Astrocyte of the hippocampus (primary cell): ENCODE data around the gene TMEM61.
"Not testable (repeated sequence)": the region's sequence is repeated elsewhere in the genome, so short reads cannot be mapped to it uniquely, and the experiment has no call there.

Experiments
- DNase-seq: peaks from one replicate; pipeline ENCODE4 v3.0.0; 2011; ENCODE audit warnings: low read depth, low spot score

The TMEM61 gene

DNA sequence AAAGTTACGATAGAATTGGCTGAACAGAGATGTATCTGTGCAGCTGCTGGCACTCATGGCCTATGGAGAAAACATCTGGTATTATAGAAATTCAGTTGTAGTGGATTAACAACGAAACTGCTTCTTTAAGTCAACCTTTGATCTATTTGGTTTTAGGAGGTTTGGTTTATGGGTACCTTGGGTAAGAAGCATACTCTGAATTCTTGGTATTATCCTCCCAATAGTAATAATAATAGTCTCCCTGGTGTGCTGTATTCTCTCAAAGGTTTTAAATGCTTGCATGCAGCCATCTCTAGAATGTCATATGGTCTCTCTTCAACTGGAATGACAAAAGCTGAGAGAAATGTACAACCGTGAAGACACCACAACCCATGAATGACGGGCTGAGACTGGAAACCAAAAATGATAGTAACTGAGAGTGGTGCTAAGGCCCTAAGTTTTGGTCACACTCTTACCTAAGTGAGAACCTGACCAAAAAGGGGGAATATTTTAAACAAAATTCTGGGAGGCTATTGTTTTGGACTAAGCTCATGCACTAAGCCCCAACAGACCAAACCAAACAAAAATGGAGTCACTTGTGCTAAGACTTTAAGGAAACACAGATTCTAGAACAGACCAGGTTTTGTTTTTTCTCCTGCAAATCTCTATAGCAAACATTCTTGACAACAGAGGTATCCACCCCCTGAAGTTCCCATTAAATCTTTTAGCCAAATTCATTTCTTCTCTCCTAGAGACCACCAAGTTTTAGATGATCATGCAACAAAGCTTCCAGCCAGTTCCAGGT, 17.6 kb upstream of the TMEM61 start:
- no peak for DNase-seq

DNA sequence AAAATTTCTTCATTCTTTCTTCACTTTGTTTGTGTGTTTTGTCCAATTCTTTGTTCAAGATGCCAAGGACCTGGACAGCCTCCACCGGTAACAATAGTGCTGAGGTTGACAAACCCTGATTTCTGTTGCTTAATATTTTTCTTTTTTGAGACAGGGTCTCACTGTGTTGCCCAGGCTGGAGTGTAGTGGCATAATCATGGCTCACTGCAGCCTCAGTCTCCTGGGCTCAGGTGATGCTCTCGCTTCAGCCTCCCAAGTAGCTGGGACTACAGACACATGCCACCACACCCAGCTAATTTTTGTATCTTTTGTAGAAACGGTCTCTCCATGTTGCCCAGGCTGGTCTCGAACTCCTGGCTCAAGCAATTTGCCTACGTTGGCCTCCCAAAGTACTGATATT, 16.6 kb upstream of the TMEM61 start:
- not testable (repeated sequence) for DNase-seq

DNA sequence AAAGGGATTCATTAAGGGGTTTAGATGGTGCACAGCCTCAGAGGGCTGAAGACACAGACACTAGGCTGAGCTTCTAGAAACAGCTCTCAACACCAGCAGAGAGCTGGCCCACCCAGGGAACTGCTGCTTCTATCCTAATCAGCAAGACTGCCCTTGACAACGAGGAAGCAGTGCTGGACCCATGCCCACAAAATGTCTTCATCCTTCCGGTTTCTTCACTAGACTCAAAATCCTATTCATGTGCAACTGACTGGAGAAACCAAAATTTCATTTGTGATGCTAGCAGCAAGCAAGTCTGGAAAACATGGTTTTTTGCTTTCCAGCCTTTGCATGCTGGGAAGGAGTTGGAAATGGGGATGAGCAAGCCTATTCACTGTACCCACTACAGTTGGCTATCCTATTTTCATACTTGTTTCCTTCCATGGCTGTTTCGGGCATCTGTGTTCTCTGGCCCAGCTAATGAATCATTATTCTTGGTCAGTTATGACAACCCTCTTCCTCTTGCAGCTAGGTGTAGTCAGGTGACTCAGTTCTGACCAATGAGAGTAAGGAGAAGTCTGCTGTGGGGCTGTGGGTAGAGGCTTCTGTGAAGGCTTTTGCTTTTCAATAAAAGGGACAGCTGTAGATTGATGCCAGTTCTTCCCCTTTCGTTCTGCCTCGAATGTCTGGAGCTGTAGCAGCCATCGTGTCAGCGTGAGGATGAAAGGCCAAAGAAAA, 14.6 kb upstream of the TMEM61 start:
- DNase-seq: no peak

DNA sequence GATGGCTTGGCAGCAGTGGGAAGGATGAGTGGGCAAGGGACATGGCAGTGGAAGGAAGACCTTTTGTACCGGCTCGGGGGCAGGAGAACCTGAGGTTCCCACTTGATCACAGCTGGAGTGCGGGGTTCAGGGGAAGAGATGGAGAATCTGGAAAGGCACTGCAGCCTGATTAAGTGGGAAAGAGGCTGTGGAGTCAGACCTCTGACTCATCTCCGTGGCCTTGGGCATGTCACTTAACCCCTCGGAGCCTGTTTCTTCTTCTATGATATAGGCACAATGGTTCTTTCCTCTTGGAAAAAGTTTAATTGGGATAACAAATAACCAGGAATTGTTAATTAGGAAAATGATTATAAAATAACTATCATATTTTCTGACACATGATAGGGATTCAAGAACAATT, 13.1 kb upstream of the TMEM61 start:
- DNase-seq: no peak

DNA sequence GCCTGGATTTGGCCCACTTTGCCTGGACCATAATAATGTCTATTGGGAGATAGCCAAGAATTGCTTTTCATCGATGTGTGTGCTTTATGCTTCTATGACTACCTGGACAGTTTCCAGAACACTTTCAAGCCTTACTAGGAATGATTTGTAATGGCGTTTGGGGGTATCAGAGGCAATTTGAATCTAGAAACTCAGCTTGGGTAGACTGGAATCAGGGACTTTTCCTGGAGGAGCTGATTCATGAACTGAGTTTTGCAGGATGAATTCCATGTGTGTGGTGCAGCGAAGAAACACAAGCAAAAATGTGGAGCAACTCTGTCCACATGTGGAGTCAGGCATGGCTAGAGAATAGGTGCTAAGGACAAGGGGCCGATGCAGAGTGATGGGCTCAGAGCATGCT, 11.9 kb upstream of the TMEM61 start:
- DNase-seq: no peak

DNA sequence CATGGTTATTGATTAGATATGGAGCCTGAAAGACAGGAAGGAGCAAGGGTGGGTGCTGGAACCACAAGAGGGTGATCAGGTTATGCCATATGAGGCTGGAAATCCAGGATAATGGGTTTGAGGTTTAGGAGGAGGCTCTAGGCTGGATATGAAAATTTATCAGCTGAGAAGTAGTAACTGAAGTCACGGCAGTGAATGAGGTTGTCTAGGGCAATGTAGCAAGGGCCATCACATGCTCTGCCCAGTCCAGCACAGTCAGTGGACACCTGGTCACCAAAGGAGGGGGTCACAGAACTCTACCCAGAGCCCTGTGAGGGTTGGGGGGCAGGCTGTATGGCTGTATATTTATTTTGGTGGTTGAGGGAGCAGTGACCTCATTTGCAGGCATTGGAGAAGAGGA, 10.5 kb upstream of the TMEM61 start:
- no peak for DNase-seq

DNA sequence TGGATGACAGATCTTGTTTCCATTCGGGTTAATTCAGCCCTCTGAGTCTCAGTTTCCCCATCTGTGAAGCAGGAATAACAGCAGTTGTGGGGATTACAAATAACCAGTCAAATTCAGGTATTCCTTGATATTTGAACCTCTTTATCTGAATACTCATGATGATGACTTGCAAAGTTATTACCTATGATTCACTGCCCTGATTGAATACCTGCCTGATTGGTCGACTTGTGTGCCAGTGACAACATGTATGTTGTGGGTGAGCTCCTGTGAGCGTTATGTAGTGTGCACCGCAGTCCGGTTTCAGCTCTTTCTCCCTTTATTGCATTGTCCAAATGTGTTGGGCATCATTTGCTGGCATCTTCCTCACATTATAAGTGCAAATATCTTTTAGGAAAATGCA, 9.5 kb upstream of the TMEM61 start:
- DNase-seq: no peak

DNA sequence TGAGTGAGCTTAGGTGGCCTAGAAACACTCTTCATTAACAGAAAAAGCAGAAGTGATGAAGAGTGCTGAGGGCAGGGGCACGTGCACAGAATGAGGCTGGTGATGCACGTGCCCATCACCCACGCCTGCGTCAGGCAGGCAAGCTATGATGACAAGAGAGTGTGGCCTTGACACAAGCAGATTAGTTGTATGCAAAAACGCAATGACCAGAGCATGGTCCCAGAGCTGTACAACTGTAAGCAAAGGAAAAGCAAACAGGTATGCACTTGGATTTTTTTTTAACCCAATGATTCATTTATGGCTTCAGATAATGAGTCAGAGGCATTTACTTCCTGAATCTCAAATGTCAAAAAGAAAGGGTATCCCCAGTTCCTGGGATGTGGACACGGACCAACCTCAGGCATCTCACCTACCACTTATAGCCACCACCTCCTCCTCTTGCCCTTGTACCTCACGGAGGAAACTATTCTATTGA, 9.1 kb upstream of the TMEM61 start:
- DNase-seq: no peak

DNA sequence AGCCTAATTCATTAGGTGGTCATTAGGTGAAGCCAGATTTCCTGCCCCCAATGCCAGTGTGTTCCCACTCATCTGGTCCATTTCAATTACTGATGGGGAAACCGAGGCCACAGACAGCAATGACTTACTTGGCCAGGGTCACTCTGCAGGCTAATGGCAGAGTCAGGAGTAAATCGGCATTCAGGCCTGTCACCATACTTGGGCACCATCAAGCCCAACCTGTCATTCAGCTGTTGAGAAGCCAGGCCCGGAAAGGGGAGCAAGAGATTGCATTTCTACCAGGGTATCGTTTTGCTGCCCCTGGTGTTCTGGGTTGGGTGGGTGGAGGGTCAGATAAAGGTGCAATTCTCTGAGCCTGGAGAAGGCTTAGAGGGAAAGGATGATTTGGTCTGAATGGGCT, 8.0 kb upstream of the TMEM61 start:
- no peak for DNase-seq

DNA sequence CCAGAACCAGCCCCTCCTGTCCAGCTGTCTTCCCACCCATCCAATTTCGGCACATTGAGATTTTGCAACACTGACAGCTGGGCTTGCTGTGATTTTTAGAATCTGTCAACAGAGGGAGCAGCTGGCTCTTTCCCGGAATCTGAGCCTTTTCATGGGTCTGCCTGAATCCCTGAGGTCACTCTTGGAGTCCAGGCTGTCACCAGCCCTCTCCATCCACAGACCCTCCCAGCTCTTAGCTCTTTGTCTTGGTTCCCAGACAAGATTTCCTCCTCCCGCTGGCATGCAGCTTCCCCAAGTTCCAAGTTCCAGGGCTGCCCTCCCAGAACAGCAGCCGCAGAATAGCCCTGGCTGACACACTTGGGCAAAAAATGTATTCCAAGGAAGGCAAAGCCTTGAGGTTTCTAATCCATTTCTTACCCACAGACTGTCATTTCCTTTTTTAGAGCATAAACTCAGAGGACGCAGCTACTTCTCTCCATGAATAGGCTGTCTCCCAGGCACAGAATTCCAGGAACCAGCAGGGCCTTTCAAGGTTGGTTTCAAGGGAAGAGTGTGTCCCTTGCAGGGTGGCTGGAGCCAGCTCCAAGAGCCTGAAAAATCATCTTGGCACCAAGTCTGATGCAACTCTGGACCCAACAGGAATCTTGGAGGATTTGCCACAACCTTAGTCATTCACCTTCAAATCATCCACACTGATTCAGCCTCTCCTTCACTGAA, 7.1 kb upstream of the TMEM61 start:
- peak; percentile 57 for DNase-seq

DNA sequence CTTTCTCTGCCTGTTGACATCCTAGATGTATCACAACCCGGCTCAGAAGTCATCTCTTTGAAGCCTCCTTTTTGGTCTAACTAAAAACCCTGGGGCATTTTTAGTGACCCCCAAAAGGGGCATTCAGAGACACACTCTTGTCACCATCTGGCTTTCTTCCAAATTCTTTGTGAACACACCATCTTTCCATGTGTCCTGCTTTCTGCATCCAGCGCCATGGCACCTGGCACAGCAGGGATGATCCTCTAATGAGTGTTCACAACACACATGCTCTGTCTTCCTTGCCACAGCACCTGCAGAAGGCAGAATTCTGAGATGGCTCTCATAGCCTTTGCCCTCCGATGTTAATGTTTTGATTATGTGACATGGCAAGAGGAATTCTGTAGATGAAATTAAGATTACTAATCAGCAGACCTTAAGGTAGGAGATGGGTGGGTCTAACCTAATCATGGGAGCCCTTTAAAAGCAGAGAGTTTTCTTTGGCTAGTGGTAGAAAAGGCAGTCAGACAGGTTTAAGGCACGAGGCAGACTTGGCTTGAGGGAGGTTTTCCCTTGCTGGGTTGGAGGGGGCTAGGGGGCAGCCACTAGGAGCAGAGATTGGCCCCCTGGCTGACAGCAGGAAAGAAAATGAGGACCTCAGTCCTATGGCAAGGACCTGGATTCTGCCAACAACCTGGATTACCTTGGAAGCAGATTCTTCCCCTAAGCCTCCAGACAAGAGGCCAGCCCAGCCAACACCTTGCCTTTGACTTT, 4.9 kb upstream of the TMEM61 start:
- DNase-seq: no peak

DNA sequence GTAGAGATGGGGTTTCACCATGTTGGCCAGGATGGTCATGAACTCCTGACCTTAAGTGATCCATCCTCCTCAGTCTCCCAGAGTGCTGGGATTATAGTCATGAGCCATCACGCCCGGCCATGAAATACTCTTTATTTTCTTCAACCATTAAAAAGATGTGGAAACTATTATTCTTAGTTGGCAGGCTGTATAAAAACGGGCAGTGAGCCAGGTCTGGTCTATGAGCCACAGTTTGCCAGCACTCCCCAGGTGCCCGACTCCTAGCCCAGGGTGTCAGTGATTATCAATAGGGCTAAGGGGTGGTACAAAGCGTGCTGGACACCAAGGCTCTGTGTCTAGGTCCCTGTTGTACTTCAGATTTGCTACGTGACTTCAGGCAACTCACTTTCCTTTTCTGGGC, 3.7 kb upstream of the TMEM61 start:
- no peak for DNase-seq

DNA sequence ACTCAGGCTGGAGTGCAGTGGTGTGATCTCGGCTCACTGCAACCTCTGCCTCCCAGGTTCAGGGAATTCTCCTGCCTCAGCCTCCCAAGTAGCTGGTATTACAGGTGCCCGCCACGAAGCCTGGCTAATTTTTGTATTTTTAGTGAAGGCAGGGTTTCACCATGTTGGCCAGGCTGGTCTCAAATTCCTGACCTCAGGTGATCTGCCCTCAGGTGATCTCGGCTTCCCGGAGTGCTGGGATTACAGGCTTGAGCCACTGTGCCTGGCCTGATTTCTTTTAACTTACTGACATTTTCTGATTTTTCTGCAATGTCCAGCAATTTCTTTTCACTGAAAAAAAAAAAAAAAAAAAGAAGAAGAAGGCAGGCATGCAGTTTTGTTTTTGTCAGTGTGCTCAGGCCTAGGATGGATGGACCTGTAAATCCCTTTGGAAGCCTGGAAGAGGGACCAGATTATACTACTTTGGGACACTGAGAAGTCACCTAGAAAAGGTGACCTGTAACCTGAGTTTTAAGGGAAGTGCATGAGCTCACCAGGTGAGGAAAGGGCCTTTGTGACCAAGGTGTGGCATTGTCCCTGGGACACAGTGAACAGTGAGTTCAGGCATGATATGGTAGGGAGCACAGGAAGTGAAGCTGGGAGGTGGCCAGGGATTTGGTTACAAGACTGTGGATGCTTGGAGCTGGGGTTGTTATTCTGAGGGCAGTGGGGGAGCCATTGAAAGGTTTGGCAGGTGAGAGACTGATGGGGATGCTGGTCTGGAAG, 2.7 kb upstream of the TMEM61 start:
- DNase-seq: no peak

DNA sequence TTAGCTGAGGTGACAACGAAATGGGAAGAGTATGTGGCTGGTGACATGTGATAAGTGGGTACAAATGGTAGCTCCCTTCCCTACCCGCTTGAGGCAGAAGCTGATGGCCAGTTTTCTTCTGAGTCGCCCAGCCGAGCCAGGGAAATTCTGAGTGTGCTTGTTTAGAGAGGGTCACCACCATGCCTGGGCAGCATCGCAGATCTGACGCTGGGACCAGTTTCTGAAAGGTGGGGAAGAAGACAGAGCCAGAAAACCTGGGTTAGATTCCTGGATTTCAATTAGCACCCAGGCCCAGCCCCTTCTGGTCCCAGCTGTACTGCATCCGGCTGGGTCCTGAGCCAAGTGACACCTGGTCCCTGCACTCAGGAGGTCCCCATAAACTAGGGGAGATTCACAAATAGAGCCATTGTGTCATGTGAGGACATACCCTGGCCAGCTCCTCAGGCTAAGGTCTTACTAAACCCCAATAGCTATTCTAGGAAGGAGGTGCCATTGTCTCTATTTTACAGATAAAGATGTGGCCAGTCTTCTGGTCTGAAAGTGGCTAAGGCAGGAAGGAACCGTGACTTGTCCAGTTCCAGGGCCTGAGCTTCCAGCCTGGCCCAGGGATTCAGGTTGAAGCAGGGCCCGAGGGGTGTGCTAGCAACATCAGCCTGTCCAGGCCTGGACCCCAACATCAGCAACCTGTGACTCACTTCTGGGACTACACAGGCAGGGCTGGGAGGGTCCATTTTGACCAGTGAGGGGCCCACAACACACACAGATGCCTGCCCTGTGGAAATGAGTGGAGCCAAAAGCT, 1.7 kb upstream of the TMEM61 start:
- DNase-seq: no peak

DNA sequence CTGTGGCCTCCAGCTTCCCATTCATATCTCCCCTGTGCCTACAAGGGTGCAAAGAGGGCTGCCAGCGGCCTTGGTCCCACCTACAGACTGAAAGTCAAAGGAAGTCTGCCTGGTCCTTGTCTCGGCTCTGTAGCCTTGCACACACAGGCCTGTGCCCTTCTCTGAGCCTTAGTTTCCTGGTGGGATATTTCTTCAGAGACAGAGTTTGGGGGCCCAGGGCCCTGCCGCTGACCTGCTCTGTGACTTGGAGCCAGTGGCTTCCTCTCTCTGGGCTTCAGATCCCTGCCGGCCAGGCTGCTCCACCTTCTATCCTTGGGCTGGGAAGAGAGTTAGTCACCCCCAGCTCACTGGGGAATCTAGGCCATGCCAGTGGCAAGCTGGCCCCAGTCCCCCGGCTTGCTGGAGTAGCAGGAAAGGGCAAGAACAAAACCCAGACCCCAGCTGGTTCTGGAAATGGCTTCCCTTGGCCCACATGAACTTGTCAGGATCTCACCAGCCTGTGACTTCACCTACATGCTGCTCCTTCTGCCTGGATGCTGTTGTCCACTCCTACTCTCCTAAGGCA, 1.0 kb upstream of the TMEM61 start:
- no peak for DNase-seq

DNA sequence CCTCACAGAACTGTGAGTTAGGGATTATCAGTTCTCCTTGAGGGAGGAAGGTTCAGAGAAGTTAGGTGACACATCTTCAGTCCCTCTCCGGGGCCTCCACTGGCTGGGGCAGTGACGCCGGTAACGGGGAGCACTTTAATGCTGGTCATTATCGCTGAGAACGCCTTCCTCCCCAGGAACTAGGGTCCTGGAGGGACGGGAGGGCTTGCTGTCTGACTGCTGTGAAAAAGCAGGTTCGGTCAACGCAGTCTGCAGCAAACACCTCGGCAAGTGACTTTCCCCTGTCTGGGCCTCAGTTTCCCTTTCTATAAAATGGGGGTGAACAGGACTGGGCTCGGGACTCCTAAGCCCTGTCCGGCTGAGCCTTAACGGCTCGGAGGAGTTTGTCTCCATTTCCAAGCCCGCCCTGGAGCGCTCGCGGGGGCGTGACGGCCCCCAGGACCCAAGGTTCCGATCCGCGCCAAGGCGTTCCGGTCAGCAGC, 341 bp upstream of the TMEM61 start:
- no peak for DNase-seq

DNA sequence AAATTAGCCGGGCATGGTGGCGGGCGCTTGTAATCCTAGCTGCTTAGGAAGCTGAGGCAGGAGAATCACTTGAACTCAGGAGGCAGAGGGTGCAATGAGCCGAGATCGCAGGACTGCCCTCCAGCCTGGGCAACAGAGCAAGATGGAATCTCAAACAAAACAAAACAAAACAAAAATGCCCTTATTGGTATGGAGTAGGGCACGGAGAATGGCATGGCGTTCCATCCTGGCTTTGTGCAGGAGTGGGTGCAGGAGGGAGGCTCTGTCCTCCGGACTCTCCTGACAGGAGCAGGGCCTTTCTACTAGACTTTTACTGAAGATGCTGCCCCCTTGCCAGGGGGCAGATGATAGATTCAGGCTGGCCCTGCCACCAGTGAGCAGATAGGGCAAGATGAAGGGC, 1.0 kb downstream of the TMEM61 start:
- DNase-seq: no peak

DNA sequence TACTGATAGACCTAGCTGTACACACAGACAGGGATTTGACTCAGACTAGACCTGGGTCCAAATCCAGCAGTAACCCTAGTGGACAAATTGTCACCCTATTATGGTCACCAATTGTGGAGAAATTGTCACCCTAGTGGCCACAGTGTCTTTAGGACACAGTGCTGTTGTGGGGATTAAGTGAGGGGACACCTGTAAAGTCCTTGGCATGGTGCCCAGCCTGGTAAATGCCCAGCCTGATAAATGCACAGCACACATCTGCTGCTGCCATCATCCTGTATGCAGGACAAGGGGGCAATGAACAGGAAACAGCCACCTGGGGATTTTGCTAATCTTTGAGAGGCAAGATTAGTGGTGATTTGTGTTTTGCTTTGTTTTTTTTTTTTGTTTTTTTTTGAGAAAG, 2.3 kb downstream of the TMEM61 start:
- no peak for DNase-seq

DNA sequence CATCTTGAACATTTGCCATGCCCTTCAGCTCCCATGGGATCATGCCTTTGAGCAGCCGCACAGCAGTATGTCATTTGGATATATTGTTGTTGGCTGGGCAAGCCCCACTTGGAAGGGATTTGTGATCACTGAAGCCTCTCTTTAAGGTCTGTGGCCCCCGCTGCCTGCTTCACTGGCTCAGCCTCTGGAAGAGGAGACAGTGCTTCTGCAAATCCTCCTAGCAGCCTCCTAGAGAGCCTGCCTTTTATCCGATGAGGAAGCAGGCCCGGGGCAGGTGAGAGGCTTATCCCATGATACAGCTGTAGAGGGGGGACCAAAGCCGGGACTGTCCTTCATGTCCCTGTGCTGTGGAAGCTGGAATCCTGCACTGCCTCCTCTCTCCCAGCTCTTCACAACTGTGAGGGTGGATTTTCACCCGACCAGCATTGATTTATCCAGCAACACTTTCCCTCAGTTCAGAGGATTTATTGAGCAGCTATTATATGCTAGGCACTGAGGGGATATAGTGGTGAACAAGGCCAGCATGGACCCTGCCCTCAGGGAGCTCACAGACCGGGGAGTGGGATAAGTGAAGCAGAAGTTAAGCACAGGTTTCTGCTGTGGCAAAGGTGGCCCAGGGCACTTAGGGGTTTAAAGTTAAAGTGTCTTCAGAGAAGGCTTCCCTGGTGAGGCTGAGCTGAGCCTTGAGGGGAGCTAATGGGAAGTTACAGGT, 3.9 kb downstream of the TMEM61 start:
- no peak for DNase-seq
